H1 (cell line): ENCODE measurements around the gene ATF7IP2. TPM values are rescaled to one million over a fixed set of nuclear protein-coding genes. Genes with fewer than 3 reads are reported as not detected.

ENCODE experiments used
- BRCA1 ChIP-seq: IDR thresholded peaks from 2 replicates; pipeline ENCODE4 v1.6.1; 2012; ENCODE audit warnings: low read depth, low read length, improper control_type of control experiment
- KDM1A ChIP-seq: fragments of 200-600, 300-600 bp; sonication (generic); IDR thresholded peaks from 2 replicates; pipeline ENCODE4 v1.7.1; 2016; ENCODE audit warnings: mild to moderate bottlenecking, low read length, borderline replicate concordance
- SRF ChIP-seq: IDR thresholded peaks from 2 replicates; pipeline ENCODE4 v1.6.1; 2011; ENCODE audit warnings: mild to moderate bottlenecking, low read depth, low read length, moderate library complexity
- polyA plus RNA-seq, 7 experiments: library from polyadenylated mRNA; depleted of rRNA in 3 of 7; stranded (reverse) in 5 of 7; unstranded in 2 of 7; fragments of >200 nt in 5 of 7; fragments of 200-250 nt in 2 of 7; gene quantifications; 1 replicate in 5 of 7; 2 replicates in 1 of 7; 4 replicates in 1 of 7; pipeline versions ENCODE4 v1.2.1 to v1.2.3, GENCODE V29; 2011 to 2013; ENCODE audit warnings: missing spikeins in 2 of 7, mixed read lengths in 2 of 7
- total RNA-seq: library from RNA; stranded (reverse); fragmentation: NEBNext Ultra II Directional; extraction: Animal tissue kit (Norgen Biotek cat#: 25700); gene quantifications from 2 replicates; pipeline ENCODE4 v1.2.1, GENCODE V29; 2021
- TF ChIP-seq, protein P1 (sequence below): fragments of 300-600 bp; sonication (generic); IDR thresholded peaks from 2 replicates; pipeline ENCODE4 v1.7.1; 2012; ENCODE audit warnings: low read length, moderate library complexity, mild to moderate bottlenecking, inconsistent platforms; ENCODE audit not compliant: insufficient replicate concordance

Gene ATF7IP2
- total and polyA plus RNA-seq, 2 of the 8 experiments (the other 6 are each of a cell fraction or from before 2014, with no cell fraction given), result 28.7 to 32.8 TPM

DNA sequence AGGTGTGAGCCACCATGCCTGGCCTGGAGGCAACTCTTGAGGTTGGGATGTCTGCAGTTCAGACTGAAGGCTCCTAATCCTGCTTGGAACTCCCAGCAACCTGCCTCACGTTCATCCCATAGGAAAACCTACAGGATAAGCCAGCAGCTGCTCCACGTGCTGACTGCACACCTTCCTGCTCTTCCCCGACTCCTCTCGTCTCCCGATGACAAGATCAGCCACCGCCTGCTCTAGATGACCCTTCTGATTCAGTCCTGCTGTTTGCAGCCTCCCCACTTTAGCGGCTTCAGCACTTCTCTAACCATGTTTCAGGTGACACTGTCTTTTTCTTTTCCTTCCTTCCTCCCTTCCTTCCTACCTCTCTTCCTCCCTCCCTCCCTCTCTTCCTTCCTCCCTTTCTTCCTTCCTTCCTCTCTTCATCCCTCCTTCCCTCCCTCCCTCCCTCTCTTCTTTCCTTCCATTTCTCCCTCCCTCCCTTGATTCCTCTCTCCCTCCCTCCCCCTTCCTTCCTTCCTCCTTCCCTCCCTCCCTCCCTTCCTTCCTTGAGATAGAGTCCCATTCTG lies 132.7 kb downstream of the ATF7IP2 start (continued):
- TF ChIP-seq, protein P1, sequence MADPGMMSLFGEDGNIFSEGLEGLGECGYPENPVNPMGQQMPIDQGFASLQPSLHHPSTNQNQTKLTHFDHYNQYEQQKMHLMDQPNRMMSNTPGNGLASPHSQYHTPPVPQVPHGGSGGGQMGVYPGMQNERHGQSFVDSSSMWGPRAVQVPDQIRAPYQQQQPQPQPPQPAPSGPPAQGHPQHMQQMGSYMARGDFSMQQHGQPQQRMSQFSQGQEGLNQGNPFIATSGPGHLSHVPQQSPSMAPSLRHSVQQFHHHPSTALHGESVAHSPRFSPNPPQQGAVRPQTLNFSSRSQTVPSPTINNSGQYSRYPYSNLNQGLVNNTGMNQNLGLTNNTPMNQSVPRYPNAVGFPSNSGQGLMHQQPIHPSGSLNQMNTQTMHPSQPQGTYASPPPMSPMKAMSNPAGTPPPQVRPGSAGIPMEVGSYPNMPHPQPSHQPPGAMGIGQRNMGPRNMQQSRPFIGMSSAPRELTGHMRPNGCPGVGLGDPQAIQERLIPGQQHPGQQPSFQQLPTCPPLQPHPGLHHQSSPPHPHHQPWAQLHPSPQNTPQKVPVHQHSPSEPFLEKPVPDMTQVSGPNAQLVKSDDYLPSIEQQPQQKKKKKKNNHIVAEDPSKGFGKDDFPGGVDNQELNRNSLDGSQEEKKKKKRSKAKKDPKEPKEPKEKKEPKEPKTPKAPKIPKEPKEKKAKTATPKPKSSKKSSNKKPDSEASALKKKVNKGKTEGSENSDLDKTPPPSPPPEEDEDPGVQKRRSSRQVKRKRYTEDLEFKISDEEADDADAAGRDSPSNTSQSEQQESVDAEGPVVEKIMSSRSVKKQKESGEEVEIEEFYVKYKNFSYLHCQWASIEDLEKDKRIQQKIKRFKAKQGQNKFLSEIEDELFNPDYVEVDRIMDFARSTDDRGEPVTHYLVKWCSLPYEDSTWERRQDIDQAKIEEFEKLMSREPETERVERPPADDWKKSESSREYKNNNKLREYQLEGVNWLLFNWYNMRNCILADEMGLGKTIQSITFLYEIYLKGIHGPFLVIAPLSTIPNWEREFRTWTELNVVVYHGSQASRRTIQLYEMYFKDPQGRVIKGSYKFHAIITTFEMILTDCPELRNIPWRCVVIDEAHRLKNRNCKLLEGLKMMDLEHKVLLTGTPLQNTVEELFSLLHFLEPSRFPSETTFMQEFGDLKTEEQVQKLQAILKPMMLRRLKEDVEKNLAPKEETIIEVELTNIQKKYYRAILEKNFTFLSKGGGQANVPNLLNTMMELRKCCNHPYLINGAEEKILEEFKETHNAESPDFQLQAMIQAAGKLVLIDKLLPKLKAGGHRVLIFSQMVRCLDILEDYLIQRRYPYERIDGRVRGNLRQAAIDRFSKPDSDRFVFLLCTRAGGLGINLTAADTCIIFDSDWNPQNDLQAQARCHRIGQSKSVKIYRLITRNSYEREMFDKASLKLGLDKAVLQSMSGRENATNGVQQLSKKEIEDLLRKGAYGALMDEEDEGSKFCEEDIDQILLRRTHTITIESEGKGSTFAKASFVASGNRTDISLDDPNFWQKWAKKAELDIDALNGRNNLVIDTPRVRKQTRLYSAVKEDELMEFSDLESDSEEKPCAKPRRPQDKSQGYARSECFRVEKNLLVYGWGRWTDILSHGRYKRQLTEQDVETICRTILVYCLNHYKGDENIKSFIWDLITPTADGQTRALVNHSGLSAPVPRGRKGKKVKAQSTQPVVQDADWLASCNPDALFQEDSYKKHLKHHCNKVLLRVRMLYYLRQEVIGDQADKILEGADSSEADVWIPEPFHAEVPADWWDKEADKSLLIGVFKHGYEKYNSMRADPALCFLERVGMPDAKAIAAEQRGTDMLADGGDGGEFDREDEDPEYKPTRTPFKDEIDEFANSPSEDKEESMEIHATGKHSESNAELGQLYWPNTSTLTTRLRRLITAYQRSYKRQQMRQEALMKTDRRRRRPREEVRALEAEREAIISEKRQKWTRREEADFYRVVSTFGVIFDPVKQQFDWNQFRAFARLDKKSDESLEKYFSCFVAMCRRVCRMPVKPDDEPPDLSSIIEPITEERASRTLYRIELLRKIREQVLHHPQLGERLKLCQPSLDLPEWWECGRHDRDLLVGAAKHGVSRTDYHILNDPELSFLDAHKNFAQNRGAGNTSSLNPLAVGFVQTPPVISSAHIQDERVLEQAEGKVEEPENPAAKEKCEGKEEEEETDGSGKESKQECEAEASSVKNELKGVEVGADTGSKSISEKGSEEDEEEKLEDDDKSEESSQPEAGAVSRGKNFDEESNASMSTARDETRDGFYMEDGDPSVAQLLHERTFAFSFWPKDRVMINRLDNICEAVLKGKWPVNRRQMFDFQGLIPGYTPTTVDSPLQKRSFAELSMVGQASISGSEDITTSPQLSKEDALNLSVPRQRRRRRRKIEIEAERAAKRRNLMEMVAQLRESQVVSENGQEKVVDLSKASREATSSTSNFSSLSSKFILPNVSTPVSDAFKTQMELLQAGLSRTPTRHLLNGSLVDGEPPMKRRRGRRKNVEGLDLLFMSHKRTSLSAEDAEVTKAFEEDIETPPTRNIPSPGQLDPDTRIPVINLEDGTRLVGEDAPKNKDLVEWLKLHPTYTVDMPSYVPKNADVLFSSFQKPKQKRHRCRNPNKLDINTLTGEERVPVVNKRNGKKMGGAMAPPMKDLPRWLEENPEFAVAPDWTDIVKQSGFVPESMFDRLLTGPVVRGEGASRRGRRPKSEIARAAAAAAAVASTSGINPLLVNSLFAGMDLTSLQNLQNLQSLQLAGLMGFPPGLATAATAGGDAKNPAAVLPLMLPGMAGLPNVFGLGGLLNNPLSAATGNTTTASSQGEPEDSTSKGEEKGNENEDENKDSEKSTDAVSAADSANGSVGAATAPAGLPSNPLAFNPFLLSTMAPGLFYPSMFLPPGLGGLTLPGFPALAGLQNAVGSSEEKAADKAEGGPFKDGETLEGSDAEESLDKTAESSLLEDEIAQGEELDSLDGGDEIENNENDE, result no peak
- TF ChIP-seq BRCA1, result no peak
- no peak for TF ChIP-seq KDM1A
- TF ChIP-seq SRF, result no peak
- TF ChIP-seq, all 59 proteins: peak for 0
